ENCODE results near the gene GCK.

Gene GCK

GRCh38 chr7:44180631-44181030 is 8.6 kb downstream of the GCK start:
- no peaks in the 10 kb centered on the region for H3K36me3 ChIP-seq (replicated peaks in 1 of 2; ENCODE audit: control insufficient read depth in 2 of 2, insufficient read depth in 2 of 2, low read length in 2 of 2)
- no peaks in the 10 kb centered on the region for H3K79me1 ChIP-seq (ENCODE audit: low read depth, low read length)
- H3K9me3 ChIP-seq (replicated peaks in 1 of 2; ENCODE audit: control insufficient read depth in 2 of 2, insufficient read depth in 1 of 2, low read depth in 1 of 2, low read length in 2 of 2) = peaks cover 6% of the 10 kb centered on the region in 2 donors
- no peak overlapping the region for H3K18ac ChIP-seq (ENCODE audit: low read length)
- no peak overlapping the region for H3K4me2 ChIP-seq (ENCODE audit: insufficient read depth, low read length, poor library complexity, severe bottlenecking)
- H3K4ac ChIP-seq (ENCODE audit: low read length) = no peak overlapping the region
- no peak for DNase-seq (ENCODE audit: low spot score)
- H2BK15ac ChIP-seq (ENCODE audit: low read length) = no peak overlapping the region
- H4K91ac ChIP-seq (ENCODE audit: low read depth, low read length, poor library complexity) = no peak overlapping the region
- H3K14ac ChIP-seq (ENCODE audit: low read length) = no peak overlapping the region
- H3K23ac ChIP-seq (ENCODE audit: low read depth, low read length, poor library complexity) = no peak overlapping the region
- H2AK5ac ChIP-seq (ENCODE audit: low read depth, low read length) = no peak overlapping the region
- H2BK5ac ChIP-seq (ENCODE audit: low read length) = no peak overlapping the region
- H3K27ac ChIP-seq (replicated peaks; ENCODE audit: low read length) = no peak overlapping the region
- WGBS, 2 donors (ENCODE audit: extremely low coverage in 2 of 2, insufficient read length in 2 of 2, insufficient replicate concordance in 1 of 2) = no CpG with 5 or more reads among the region's 3 CpGs
- H3K4me3 ChIP-seq (ENCODE audit: low read length in 2 of 2) = no peak overlapping the region
- H2BK120ac ChIP-seq (ENCODE audit: low read depth, low read length) = no peak overlapping the region
- no peak overlapping the region for H2AFZ ChIP-seq (ENCODE audit: low read length)
- no peak overlapping the region for H2BK12ac ChIP-seq (ENCODE audit: low read length)
- H3K9ac ChIP-seq (ENCODE audit: low read depth, low read length, poor library complexity) = no peak overlapping the region
- no peak overlapping the region for H4K8ac ChIP-seq (ENCODE audit: low read depth, low read length)
- peaks cover 7 to 14% of the 10 kb centered on the region in 2 donors for H3K4me1 ChIP-seq (ENCODE audit: control insufficient read depth in 2 of 2, insufficient read depth in 1 of 2, low read depth in 1 of 2, low read length in 2 of 2)
- peaks cover 0 to 35% (median 0%) of the 10 kb centered on the region in 3 experiments for H3K27me3 ChIP-seq (ENCODE audit: control insufficient read depth in 3 of 3, insufficient read depth in 3 of 3, low read depth in 1 of 3, low read length in 3 of 3)

DNA sequence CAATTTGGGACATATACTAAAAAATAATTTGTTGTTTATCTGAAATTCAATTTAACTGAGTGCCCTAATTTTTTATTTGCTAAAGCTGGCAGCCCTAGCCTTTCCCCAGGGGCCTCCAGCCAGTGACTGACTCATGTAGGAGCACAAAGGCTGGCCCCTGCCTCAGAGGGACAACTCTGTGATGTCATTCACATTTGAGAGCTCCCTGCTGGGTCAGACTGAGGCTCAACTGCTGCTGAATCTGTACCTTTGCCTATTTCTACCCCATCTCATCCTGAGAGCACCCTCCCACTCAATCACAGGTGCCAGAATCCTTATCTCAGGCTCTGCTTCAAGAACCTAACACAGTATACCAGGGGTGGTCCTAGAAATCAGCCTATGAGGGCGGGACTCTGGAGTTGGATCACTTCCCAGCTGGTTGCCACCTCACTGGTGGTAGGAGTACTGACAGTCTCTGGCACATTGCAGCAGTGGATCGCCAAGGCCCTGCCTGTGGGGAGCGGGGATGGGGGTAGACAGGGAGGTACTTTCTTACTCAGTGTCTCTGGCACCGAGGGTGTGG is 11.6 kb downstream of the GCK start:
- H3K23ac ChIP-seq (ENCODE audit: low read depth, low read length, poor library complexity) = no peak overlapping the region
- peak overlapping the region; percentile 53 for H3K18ac ChIP-seq (ENCODE audit: low read length)
- H4K91ac ChIP-seq (ENCODE audit: low read depth, low read length, poor library complexity) = no peak overlapping the region
- H3K4me3 ChIP-seq (ENCODE audit: low read length in 2 of 2) = no peak overlapping the region
- H3K4me2 ChIP-seq (ENCODE audit: insufficient read depth, low read length, poor library complexity, severe bottlenecking) = no peak overlapping the region
- no peaks in the 10 kb centered on the region for H3K79me1 ChIP-seq (ENCODE audit: low read depth, low read length)
- no peak overlapping the region for H2BK5ac ChIP-seq (ENCODE audit: low read length)
- no peak for DNase-seq (ENCODE audit: low spot score)
- peaks cover 4 to 5% of the 10 kb centered on the region in 2 donors for H3K9me3 ChIP-seq (replicated peaks in 1 of 2; ENCODE audit: control insufficient read depth in 2 of 2, insufficient read depth in 1 of 2, low read depth in 1 of 2, low read length in 2 of 2)
- no peak overlapping the region for H3K14ac ChIP-seq (ENCODE audit: low read length)
- no peak overlapping the region for H3K9ac ChIP-seq (ENCODE audit: low read depth, low read length, poor library complexity)
- H4K8ac ChIP-seq (ENCODE audit: low read depth, low read length) = no peak overlapping the region
- H2BK15ac ChIP-seq (ENCODE audit: low read length) = no peak overlapping the region
- no peak overlapping the region for H3K4ac ChIP-seq (ENCODE audit: low read length)
- H3K36me3 ChIP-seq (replicated peaks in 1 of 2; ENCODE audit: control insufficient read depth in 2 of 2, insufficient read depth in 2 of 2, low read length in 2 of 2) = no peaks in the 10 kb centered on the region
- no CpG with 5 or more reads among the region's 4 CpGs for whole genome bisulfite sequencing, 2 donors (ENCODE audit: extremely low coverage in 2 of 2, insufficient read length in 2 of 2, insufficient replicate concordance in 1 of 2)
- peak overlapping the region; percentile 36 for H2AK5ac ChIP-seq (ENCODE audit: low read depth, low read length)
- peaks cover 0 to 24% (median 0%) of the 10 kb centered on the region in 3 experiments for H3K27me3 ChIP-seq (ENCODE audit: control insufficient read depth in 3 of 3, insufficient read depth in 3 of 3, low read depth in 1 of 3, low read length in 3 of 3)
- peak overlapping the region; percentile 37 for H2AFZ ChIP-seq (ENCODE audit: low read length)
- peaks cover 4 to 9% of the 10 kb centered on the region in 2 donors for H3K4me1 ChIP-seq (ENCODE audit: control insufficient read depth in 2 of 2, insufficient read depth in 1 of 2, low read depth in 1 of 2, low read length in 2 of 2)
- H2BK12ac ChIP-seq (ENCODE audit: low read length) = no peak overlapping the region
- H3K27ac ChIP-seq (replicated peaks; ENCODE audit: low read length) = no peak overlapping the region
- H2BK120ac ChIP-seq (ENCODE audit: low read depth, low read length) = no peak overlapping the region

DNA sequence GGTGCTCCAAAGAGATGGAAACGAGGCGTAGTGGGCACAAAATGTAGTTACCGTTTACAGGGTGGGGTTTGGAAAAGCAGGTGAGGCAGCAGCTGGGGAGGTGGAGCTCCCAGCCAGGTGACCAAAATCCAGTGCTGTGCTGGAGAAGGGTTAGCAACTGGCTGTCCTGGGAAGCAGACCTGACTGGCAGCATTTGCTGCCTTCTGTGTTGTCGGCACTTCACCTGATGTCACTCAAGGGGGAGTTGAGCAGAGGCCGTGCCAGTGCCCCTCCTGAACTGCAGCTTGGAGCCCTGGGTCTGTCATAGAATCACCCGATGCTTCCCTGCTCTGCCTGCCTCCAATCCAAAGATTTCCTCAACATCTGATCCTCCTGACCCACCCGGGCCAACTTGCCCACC is 12.8 kb downstream of the GCK start:
- no peaks in the 10 kb centered on the region for H3K36me3 ChIP-seq (replicated peaks in 1 of 2; ENCODE audit: control insufficient read depth in 2 of 2, insufficient read depth in 2 of 2, low read length in 2 of 2)
- no peak overlapping the region for H4K91ac ChIP-seq (ENCODE audit: low read depth, low read length, poor library complexity)
- peaks cover 0 to 2% of the 10 kb centered on the region in 2 donors for H3K9me3 ChIP-seq (replicated peaks in 1 of 2; ENCODE audit: control insufficient read depth in 2 of 2, insufficient read depth in 1 of 2, low read depth in 1 of 2, low read length in 2 of 2)
- no peak overlapping the region for H2AK5ac ChIP-seq (ENCODE audit: low read depth, low read length)
- H3K18ac ChIP-seq (ENCODE audit: low read length) = no peak overlapping the region
- no CpG with 5 or more reads among the region's 7 CpGs for WGBS, 2 donors (ENCODE audit: extremely low coverage in 2 of 2, insufficient read length in 2 of 2, insufficient replicate concordance in 1 of 2)
- H3K79me1 ChIP-seq (ENCODE audit: low read depth, low read length) = no peaks in the 10 kb centered on the region
- no peak overlapping the region for H2BK15ac ChIP-seq (ENCODE audit: low read length)
- no peak overlapping the region for H3K4ac ChIP-seq (ENCODE audit: low read length)
- no peak for DNase-seq (ENCODE audit: low spot score)
- no peak overlapping the region for H4K8ac ChIP-seq (ENCODE audit: low read depth, low read length)
- no peak overlapping the region for H2BK120ac ChIP-seq (ENCODE audit: low read depth, low read length)
- no peak overlapping the region for H3K9ac ChIP-seq (ENCODE audit: low read depth, low read length, poor library complexity)
- H3K23ac ChIP-seq (ENCODE audit: low read depth, low read length, poor library complexity) = no peak overlapping the region
- H3K4me3 ChIP-seq (ENCODE audit: low read length in 2 of 2) = no peak overlapping the region
- H2BK12ac ChIP-seq (ENCODE audit: low read length) = no peak overlapping the region
- no peak overlapping the region for H3K14ac ChIP-seq (ENCODE audit: low read length)
- H2AFZ ChIP-seq (ENCODE audit: low read length) = no peak overlapping the region
- peaks cover 0 to 13% (median 0%) of the 10 kb centered on the region in 3 experiments for H3K27me3 ChIP-seq (ENCODE audit: control insufficient read depth in 3 of 3, insufficient read depth in 3 of 3, low read depth in 1 of 3, low read length in 3 of 3)
- H3K27ac ChIP-seq (replicated peaks; ENCODE audit: low read length) = no peak overlapping the region
- H3K4me1 ChIP-seq (ENCODE audit: control insufficient read depth in 2 of 2, insufficient read depth in 1 of 2, low read depth in 1 of 2, low read length in 2 of 2) = peaks cover 4 to 9% of the 10 kb centered on the region in 2 donors
- no peak overlapping the region for H2BK5ac ChIP-seq (ENCODE audit: low read length)
- no peak overlapping the region for H3K4me2 ChIP-seq (ENCODE audit: insufficient read depth, low read length, poor library complexity, severe bottlenecking)

- no peak overlapping the region for H4K8ac ChIP-seq (ENCODE audit: low read depth, low read length)
- no peak overlapping the region for H3K27ac ChIP-seq (replicated peaks; ENCODE audit: low read length)
- H3K18ac ChIP-seq (ENCODE audit: low read length) = no peak overlapping the region
- no peak overlapping the region for H2BK120ac ChIP-seq (ENCODE audit: low read depth, low read length)
- no peak overlapping the region for H3K23ac ChIP-seq (ENCODE audit: low read depth, low read length, poor library complexity)
- H3K4me2 ChIP-seq (ENCODE audit: insufficient read depth, low read length, poor library complexity, severe bottlenecking) = no peak overlapping the region
- peaks cover 0 to 2% of the 10 kb centered on the region in 2 donors for H3K9me3 ChIP-seq (replicated peaks in 1 of 2; ENCODE audit: control insufficient read depth in 2 of 2, insufficient read depth in 1 of 2, low read depth in 1 of 2, low read length in 2 of 2)
- H2AK5ac ChIP-seq (ENCODE audit: low read depth, low read length) = no peak overlapping the region
- no peak overlapping the region for H2AFZ ChIP-seq (ENCODE audit: low read length)
- H2BK15ac ChIP-seq (ENCODE audit: low read length) = no peak overlapping the region
- no peak overlapping the region for H2BK12ac ChIP-seq (ENCODE audit: low read length)
- no peak overlapping the region for H4K91ac ChIP-seq (ENCODE audit: low read depth, low read length, poor library complexity)
- peaks cover 4 to 9% of the 10 kb centered on the region in 2 donors for H3K4me1 ChIP-seq (ENCODE audit: control insufficient read depth in 2 of 2, insufficient read depth in 1 of 2, low read depth in 1 of 2, low read length in 2 of 2)
- H3K4me3 ChIP-seq (ENCODE audit: low read length in 2 of 2) = no peak overlapping the region
- H3K14ac ChIP-seq (ENCODE audit: low read length) = no peak overlapping the region
- no peak for DNase-seq (ENCODE audit: low spot score)
- H3K27me3 ChIP-seq (ENCODE audit: control insufficient read depth in 3 of 3, insufficient read depth in 3 of 3, low read depth in 1 of 3, low read length in 3 of 3) = peaks cover 0 to 7% (median 0%) of the 10 kb centered on the region in 3 experiments
- no peak overlapping the region for H3K4ac ChIP-seq (ENCODE audit: low read length)
- WGBS, 2 donors (ENCODE audit: extremely low coverage in 2 of 2, insufficient read length in 2 of 2, insufficient replicate concordance in 1 of 2) = no CpG with 5 or more reads among the region's 3 CpGs
- no peaks in the 10 kb centered on the region for H3K36me3 ChIP-seq (replicated peaks in 1 of 2; ENCODE audit: control insufficient read depth in 2 of 2, insufficient read depth in 2 of 2, low read length in 2 of 2)
- no peak overlapping the region for H2BK5ac ChIP-seq (ENCODE audit: low read length)
- H3K79me1 ChIP-seq (ENCODE audit: low read depth, low read length) = no peaks in the 10 kb centered on the region
- no peak overlapping the region for H3K9ac ChIP-seq (ENCODE audit: low read depth, low read length, poor library complexity)
Measured at GRCh38 chr7:44175730-44176129, 13.5 kb downstream of the GCK start.

Measured in neuronal stem cell (in vitro differentiated cells).